ENCODE data around the gene STXBP6.

- TF ChIP-seq POLR2AphosphoS5 (IDR thresholded peaks at IDR 0.05; ENCODE audit: borderline replicate concordance, low read depth, low read length) = no peak
- TF ChIP-seq EZH2 (IDR thresholded peaks at IDR 0.05) = no peak
Observed at GRCh38 chr14:24911324-24912109, 138.4 kb downstream of the STXBP6 start.
